Uterus (tissue), 2 donors: ENCODE data around the gene MTHFSD.

ENCODE experiments used
- POLR2A ChIP-seq, 2 donors: fragments of 450-650 bp; IDR thresholded peaks; one replicate each; pipeline ENCODE4 v1.6.1; 2016; ENCODE audit warnings: antibody characterized with exemption in 2 of 2, mild to moderate bottlenecking in 1 of 2, moderate library complexity in 1 of 2
- TF ChIP-seq, protein P1 (sequence below), 4 experiments: fragments of 200-600 bp in 2 of 4; fragments of 450-650 bp in 2 of 4; sonication (generic) in 2 of 4; IDR thresholded peaks; one replicate each; pipeline ENCODE4 v1.5.1; 2016 to 2019; ENCODE audit warnings: antibody characterized with exemption in 4 of 4, mild to moderate bottlenecking in 2 of 4, moderate library complexity in 1 of 4

DNA sequence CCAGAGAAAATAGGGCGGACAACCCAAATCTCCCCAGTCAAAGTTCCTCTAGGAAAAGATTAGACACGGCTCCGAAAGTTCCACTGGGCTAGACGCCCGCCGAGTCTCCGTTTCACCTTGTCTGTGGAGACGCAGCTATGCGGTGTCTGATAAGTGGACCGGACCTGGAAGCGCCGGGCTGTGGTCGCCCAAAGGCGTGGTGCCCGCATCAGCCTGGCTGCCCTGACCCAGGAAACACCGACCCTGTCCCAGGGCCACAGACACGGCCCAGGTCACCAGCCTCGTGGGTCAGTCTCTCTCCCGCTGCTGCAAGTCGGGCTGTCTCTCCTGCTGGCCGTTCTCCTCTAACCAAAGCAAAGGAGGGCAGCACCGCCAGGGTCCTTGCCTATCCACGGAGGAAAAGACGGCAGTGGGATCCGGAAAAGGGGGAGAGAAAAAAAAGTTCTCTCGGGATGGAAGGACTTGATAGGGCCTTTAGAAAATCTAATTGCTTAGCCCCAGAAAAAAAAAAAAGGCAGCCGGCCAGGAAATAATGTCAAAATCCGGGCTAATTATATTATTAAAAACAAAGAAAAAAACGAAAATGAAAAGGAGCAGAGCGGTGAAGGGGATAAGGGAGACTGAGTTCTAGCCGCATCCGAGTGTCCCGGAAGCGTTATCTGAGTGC is 58.6 kb downstream of the MTHFSD start:
- TF ChIP-seq, protein P1, sequence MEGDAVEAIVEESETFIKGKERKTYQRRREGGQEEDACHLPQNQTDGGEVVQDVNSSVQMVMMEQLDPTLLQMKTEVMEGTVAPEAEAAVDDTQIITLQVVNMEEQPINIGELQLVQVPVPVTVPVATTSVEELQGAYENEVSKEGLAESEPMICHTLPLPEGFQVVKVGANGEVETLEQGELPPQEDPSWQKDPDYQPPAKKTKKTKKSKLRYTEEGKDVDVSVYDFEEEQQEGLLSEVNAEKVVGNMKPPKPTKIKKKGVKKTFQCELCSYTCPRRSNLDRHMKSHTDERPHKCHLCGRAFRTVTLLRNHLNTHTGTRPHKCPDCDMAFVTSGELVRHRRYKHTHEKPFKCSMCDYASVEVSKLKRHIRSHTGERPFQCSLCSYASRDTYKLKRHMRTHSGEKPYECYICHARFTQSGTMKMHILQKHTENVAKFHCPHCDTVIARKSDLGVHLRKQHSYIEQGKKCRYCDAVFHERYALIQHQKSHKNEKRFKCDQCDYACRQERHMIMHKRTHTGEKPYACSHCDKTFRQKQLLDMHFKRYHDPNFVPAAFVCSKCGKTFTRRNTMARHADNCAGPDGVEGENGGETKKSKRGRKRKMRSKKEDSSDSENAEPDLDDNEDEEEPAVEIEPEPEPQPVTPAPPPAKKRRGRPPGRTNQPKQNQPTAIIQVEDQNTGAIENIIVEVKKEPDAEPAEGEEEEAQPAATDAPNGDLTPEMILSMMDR (IDR thresholded peaks at IDR 0.05): no peak
- TF ChIP-seq POLR2A (IDR thresholded peaks at IDR 0.05): no peak
